Upper lobe of right lung (tissue), 1 donor: ENCODE results near the gene NTM. TPM values are rescaled to one million over a fixed set of nuclear protein-coding genes. Genes with fewer than 3 reads are reported as not detected.

Experiments
- ATAC-seq: fragments of 200-7000 bp; cut with Tn5 transposase; one replicate; pipeline ENCODE4 v1.9.1; 2020; ENCODE audit warnings: mild to moderate bottlenecking, moderate library complexity
- DNase-seq: peaks from one replicate; pipeline ENCODE4 v3.0.0-alpha.2; 2020
- H3K27ac ChIP-seq: fragments of 200-600 bp; one replicate; pipeline ENCODE4 v1.8.0; 2022
- H3K27me3 ChIP-seq: fragments of 200-600 bp; one replicate; pipeline ENCODE4 v1.8.0; 2022; ENCODE audit warnings: mild to moderate bottlenecking
- H3K36me3 ChIP-seq: fragments of 200-600 bp; one replicate; pipeline ENCODE4 v1.8.0; 2022
- H3K4me1 ChIP-seq: fragments of 200-600 bp; one replicate; pipeline ENCODE4 v1.8.0; 2022
- H3K4me3 ChIP-seq: fragments of 200-600 bp; one replicate; pipeline ENCODE4 v1.8.0; 2022; ENCODE audit warnings: mild to moderate bottlenecking
- H3K9me3 ChIP-seq: fragments of 200-600 bp; one replicate; pipeline ENCODE4 v1.8.0; 2022
- CTCF ChIP-seq: fragments of 200-600 bp; IDR thresholded peaks from one replicate; pipeline ENCODE4 v1.8.0; 2022; ENCODE audit warnings: antibody characterized with exemption
- intact Hi-C: fragments of 100-400 bp; cut with DNase I; formaldehyde crosslinking; loops from one replicate; pipeline ENCODE4 v1.11.0; 2022
- total RNA-seq: library from RNA; stranded (reverse); fragmentation: NEBNext Ultra II Directional; extraction: Animal tissue kit (Norgen Biotek cat#: 25700); gene quantifications from one replicate; pipeline ENCODE4 v1.2.1, GENCODE V29; 2021
- donor health status: DM: no; HTN: yes; CAD: no; lungs with severe emphysema.

NTM gene
- total RNA-seq, 1 donor from 2014 or later, result 3.7 TPM

DNA sequence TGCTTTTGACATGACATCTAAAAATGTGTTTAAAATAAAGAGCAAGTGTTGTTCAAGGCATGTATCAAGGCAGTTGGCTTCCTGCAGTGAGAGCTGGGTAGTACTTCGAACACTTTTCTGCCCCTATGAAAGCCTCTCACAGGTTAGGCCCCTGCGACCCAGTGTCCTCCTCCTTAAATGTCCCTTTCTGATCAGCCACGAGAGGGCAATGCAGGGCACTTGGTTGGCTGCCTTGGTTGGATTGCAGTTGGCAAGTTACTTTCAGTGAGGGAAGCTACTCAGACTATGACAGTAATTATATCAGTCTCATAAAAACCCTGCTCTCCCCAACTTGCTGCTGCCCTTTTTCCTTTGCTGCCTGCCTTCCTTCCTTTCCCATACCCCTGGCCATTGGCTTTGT lies 743.8 kb downstream of the NTM start:
- Histone ChIP-seq H3K36me3 (no peaks in the 10 kb centered on the region), H3K27ac (no peak overlapping the region), H3K4me1 (no peaks in the 10 kb centered on the region), H3K27me3 (peaks cover 6% of the 10 kb centered on the region), H3K4me3 (no peak overlapping the region), H3K9me3 (no peaks in the 10 kb centered on the region)
- ATAC-seq (peak; percentile 69), DNase-seq (no peak)
- TF ChIP-seq CTCF, result peak; percentile 46
- intact Hi-C loops, result no loop called here

DNA sequence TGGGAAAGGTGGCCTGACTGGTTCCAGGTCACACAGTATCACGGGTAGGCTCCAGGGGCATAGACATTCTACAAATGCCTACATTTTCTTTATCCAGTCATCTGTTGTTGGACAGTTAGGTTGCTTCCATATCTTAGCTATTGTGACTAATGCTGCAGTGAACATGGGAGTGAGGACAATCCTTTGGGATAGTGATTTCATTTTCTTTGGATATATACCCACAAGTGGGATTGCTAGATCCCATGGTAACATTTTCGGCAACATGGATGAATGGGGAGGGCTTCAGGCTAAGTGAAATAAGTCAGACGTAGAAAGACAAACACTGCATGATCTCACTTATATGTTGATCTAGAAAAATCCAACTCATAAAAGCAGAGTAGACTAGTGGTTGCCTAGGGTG lies 744.3 kb downstream of the NTM start:
- Histone ChIP-seq H3K27ac (no peak overlapping the region), H3K4me1 (no peaks in the 10 kb centered on the region), H3K4me3 (no peak overlapping the region), H3K36me3 (no peaks in the 10 kb centered on the region), H3K27me3 (peaks cover 6% of the 10 kb centered on the region), H3K9me3 (no peaks in the 10 kb centered on the region)
- ATAC-seq (no peak), DNase-seq (no peak)
- intact Hi-C loops, result no loop called here
- TF ChIP-seq CTCF, result no peak

DNA sequence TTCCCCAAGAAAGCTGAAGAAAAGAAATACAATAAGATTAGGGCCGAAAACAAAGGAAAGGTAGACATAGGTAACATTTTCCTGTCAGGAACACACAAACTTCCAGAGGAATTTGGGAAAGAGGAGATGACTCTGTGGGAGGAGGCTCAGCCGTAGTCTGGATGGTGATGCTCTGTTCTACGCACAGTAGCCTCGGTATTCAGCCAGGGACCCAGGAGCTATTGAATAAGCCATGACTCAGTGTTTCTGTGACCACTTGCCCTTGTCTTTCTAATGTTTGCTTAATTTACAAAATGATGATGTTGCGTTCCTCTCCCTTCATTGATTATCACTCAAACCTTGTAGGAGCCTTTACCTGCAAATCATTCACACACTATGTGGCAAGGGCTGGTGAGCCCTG lies 745.0 kb downstream of the NTM start:
- no peaks in the 10 kb centered on the region for H3K36me3 ChIP-seq
- no peak overlapping the region for H3K4me3 ChIP-seq
- intact Hi-C loops, result no loop called here
- H3K27me3 ChIP-seq, result peaks cover 6% of the 10 kb centered on the region
- DNase-seq, result no peak
- H3K9me3 ChIP-seq, result no peaks in the 10 kb centered on the region
- no peak for TF ChIP-seq CTCF
- no peak for ATAC-seq
- H3K27ac ChIP-seq, result no peak overlapping the region
- no peaks in the 10 kb centered on the region for H3K4me1 ChIP-seq

GRCh38 chr11:132116516-132116915 lies 746.1 kb downstream of the NTM start:
- Histone ChIP-seq H3K27ac (no peak overlapping the region), H3K4me1 (no peaks in the 10 kb centered on the region), H3K27me3 (peaks cover 6% of the 10 kb centered on the region), H3K36me3 (no peaks in the 10 kb centered on the region), H3K9me3 (no peaks in the 10 kb centered on the region), H3K4me3 (no peak overlapping the region)
- ATAC-seq (no peak), DNase-seq (no peak)
- TF ChIP-seq CTCF, result no peak
- intact Hi-C loops, result no loop called here

GRCh38 chr11:132118661-132119060 lies 748.2 kb downstream of the NTM start:
- intact Hi-C loops, result no loop called here
- H3K27ac ChIP-seq, result no peak overlapping the region
- no peak for TF ChIP-seq CTCF
- no peak overlapping the region for H3K4me3 ChIP-seq
- H3K9me3 ChIP-seq, result no peaks in the 10 kb centered on the region
- DNase-seq, result no peak
- peaks cover 6% of the 10 kb centered on the region for H3K27me3 ChIP-seq
- H3K36me3 ChIP-seq, result no peaks in the 10 kb centered on the region
- ATAC-seq, result no peak
- H3K4me1 ChIP-seq, result no peaks in the 10 kb centered on the region

GRCh38 chr11:132119573-132119972 lies 749.2 kb downstream of the NTM start:
- ATAC-seq, result no peak
- no peak for TF ChIP-seq CTCF
- Histone ChIP-seq H3K36me3 (no peaks in the 10 kb centered on the region), H3K27me3 (peaks cover 6% of the 10 kb centered on the region), H3K9me3 (no peaks in the 10 kb centered on the region), H3K4me3 (no peak overlapping the region), H3K4me1 (no peaks in the 10 kb centered on the region), H3K27ac (no peak overlapping the region)
- intact Hi-C loops, result no loop called here
- no peak for DNase-seq
